K562 (cell line): ENCODE measurements around the gene ANO8. TPM values are rescaled to one million over a fixed set of nuclear protein-coding genes. Genes with fewer than 3 reads are reported as not detected.
A peak's percentile ranks its signal among the peaks of the same experiment; 100 is the strongest.

Source experiments
- ARID2 ChIP-seq: fragments of 450-650 bp; IDR thresholded peaks from 2 replicates; pipeline ENCODE4 v1.6.1; 2017; ENCODE audit warnings: antibody characterized with exemption, mild to moderate bottlenecking
- ARNT ChIP-seq, 2 experiments: fragments of 450-650 bp; IDR thresholded peaks; 2 replicates each; pipeline ENCODE4 v1.6.1; 2016; ENCODE audit warnings: mild to moderate bottlenecking in 1 of 2
- BRCA1 ChIP-seq, 2 experiments: fragments of 450-650 bp in 1 of 2; sonication (generic) in 1 of 2; formaldehyde crosslinking in 1 of 2; IDR thresholded peaks; 2 replicates each; pipeline versions ENCODE4 v1.5.0 to v1.6.1; 2017 to 2020; ENCODE audit warnings: mild to moderate bottlenecking in 1 of 2, missing genetic modification reagents in 1 of 2
- CBX8 ChIP-seq: fragments of 200-600 bp; sonication (generic); IDR thresholded peaks from 2 replicates; pipeline ENCODE4 v1.6.1; 2012; ENCODE audit warnings: borderline replicate concordance, mixed run types, low read depth, mild to moderate bottlenecking, moderate library complexity, mixed read lengths, low read length, control low read depth, inconsistent platforms; ENCODE audit not compliant: poor library complexity, severe bottlenecking; ENCODE audit errors: extremely low read depth
- CEBPG ChIP-seq, 3 experiments: fragments of 200-800 bp in 1 of 3; sonication (Bioruptor generic) in 1 of 3; sonication (generic) in 1 of 3; formaldehyde crosslinking in 1 of 3; IDR thresholded peaks in 2 of 3; conservative IDR thresholded peaks in 1 of 3; 2 replicates each; pipeline versions ENCODE4 v1.6.1 to v1.8.0; 2016 to 2022; ENCODE audit warnings: missing compliant biosample characterization in 2 of 3, missing genetic modification characterization in 2 of 3, mild to moderate bottlenecking in 1 of 3, missing genetic modification reagents in 1 of 3
- CREM ChIP-seq: IDR thresholded peaks from 2 replicates; pipeline ENCODE4 v1.6.1; 2014; ENCODE audit warnings: antibody characterized with exemption, low read depth
- HMG20A ChIP-seq: fragments of 450-650 bp; formaldehyde crosslinking; conservative IDR thresholded peaks from 2 replicates; pipeline ENCODE4 v1.4.0; 2020; ENCODE audit warnings: mild to moderate bottlenecking, mixed read lengths
- ILF3 ChIP-seq: fragments of 450-650 bp; IDR thresholded peaks from 2 replicates; pipeline ENCODE4 v1.6.1; 2018; ENCODE audit warnings: antibody characterized with exemption, mild to moderate bottlenecking, moderate library complexity, borderline replicate concordance
- KAT7 ChIP-seq: sonication (generic); formaldehyde crosslinking; IDR thresholded peaks from 2 replicates; pipeline ENCODE4 v1.8.0; 2022; ENCODE audit warnings: missing genetic modification reagents, mild to moderate bottlenecking, borderline replicate concordance
- KLF10 ChIP-seq: fragments of 250-450 bp; sonication (Bioruptor Pico); IDR thresholded peaks from 2 replicates; pipeline ENCODE4 v1.6.1; 2021; ENCODE audit warnings: matching md5 sums
- MLX ChIP-seq, 2 experiments: fragments of 450-650 bp in 1 of 2; sonication (generic) in 1 of 2; formaldehyde crosslinking; conservative IDR thresholded peaks; 2 replicates each; pipeline versions ENCODE4 v1.4.0 to v1.8.1; 2020 to 2022; ENCODE audit warnings: mild to moderate bottlenecking in 1 of 2, missing genetic modification reagents in 1 of 2
- NFXL1 ChIP-seq: fragments of 450-650 bp; formaldehyde crosslinking; IDR thresholded peaks from 2 replicates; pipeline ENCODE4 v1.4.0; 2021; ENCODE audit warnings: mild to moderate bottlenecking
- PRMT5 ChIP-seq: sonication (generic); formaldehyde crosslinking; IDR thresholded peaks from 2 replicates; pipeline ENCODE4 v1.5.0; 2020; ENCODE audit warnings: missing genetic modification reagents
- RFX7 ChIP-seq: fragments of 250-450 bp; sonication (Bioruptor Pico); IDR thresholded peaks from 2 replicates; pipeline ENCODE4 v1.5.1; 2021; ENCODE audit warnings: mild to moderate bottlenecking
- SUPT5H ChIP-seq: fragments of 450-650 bp; IDR thresholded peaks from 2 replicates; pipeline ENCODE4 v1.6.1; 2016
- UBTF ChIP-seq, 2 experiments: IDR thresholded peaks; 2 replicates each; pipeline ENCODE4 v1.6.1; 2012; ENCODE audit warnings: improper control_type of control experiment in 2 of 2, low read depth in 2 of 2, low read length in 2 of 2, borderline replicate concordance in 1 of 2
- ZBTB17 ChIP-seq: fragments of 450-650 bp; formaldehyde crosslinking; IDR thresholded peaks from 2 replicates; pipeline ENCODE4 v1.4.0; 2020; ENCODE audit warnings: mild to moderate bottlenecking
- ZFPM2 ChIP-seq: fragments of 250-450 bp; sonication (Bioruptor Pico); IDR thresholded peaks from 2 replicates; pipeline ENCODE4 v1.5.1; 2022; ENCODE audit warnings: mild to moderate bottlenecking
- ZKSCAN1 ChIP-seq: fragments of 150-350 bp; IDR thresholded peaks from 2 replicates; pipeline ENCODE4 v1.6.1; 2016; ENCODE audit warnings: low read depth, low read length
- ZNF584 ChIP-seq: fragments of 200-800 bp; sonication (Bioruptor generic); IDR thresholded peaks from 2 replicates; pipeline ENCODE4 v1.6.1; 2016; ENCODE audit warnings: low read depth, mild to moderate bottlenecking, missing genetic modification characterization, missing compliant biosample characterization
- ZNF75A ChIP-seq: fragments of 450-650 bp; formaldehyde crosslinking; IDR thresholded peaks from 2 replicates; pipeline ENCODE4 v1.4.0; 2020; ENCODE audit warnings: mild to moderate bottlenecking
- ZNF764 ChIP-seq: fragments of 250-450 bp; sonication (Bioruptor Pico); IDR thresholded peaks from 2 replicates; pipeline ENCODE4 v1.4.0; 2020; ENCODE audit warnings: low read depth, mild to moderate bottlenecking, moderate library complexity
- ZNF766 ChIP-seq: fragments of 200-800 bp; sonication (Bioruptor generic); conservative IDR thresholded peaks from 2 replicates; pipeline ENCODE4 v1.6.1; 2016; ENCODE audit warnings: missing genetic modification characterization, missing compliant biosample characterization
- polyA plus RNA-seq, 8 experiments: library from polyadenylated mRNA; depleted of rRNA in 4 of 8; stranded (reverse) in 5 of 8; unstranded in 3 of 8; fragments of >200 nt; fragmentation: Nextera tagmentation in 2 of 8; fragmentation: Illumina TruSeq in 1 of 8; extraction: Ambion mirVana in 2 of 8; extraction: Trizol in 1 of 8; gene quantifications; 2 replicates each; pipeline versions ENCODE4 v1.2.1 to v1.2.3, GENCODE V29; 2011 to 2014; ENCODE audit warnings: inconsistent platforms in 1 of 8, missing spikeins in 1 of 8
- total RNA-seq, 7 experiments: library from RNA; depleted of rRNA in 6 of 7; stranded (reverse); fragments of >200 nt in 6 of 7; fragmentation: Illumina TruSeq in 2 of 7; extraction: Trizol in 2 of 7; gene quantifications; 2 replicates each; pipeline versions ENCODE4 v1.2.1 to v1.2.3, GENCODE V29; 2011 to 2021; ENCODE audit warnings: low replicate concordance in 1 of 7
- TF ChIP-seq, protein P1 (sequence below): fragments of 450-650 bp; IDR thresholded peaks from 2 replicates; pipeline ENCODE4 v1.6.1; 2016; ENCODE audit warnings: low read depth, mild to moderate bottlenecking, moderate library complexity

Gene ANO8
- total and polyA plus RNA-seq, 9 of the 15 experiments (the other 6 are each of a cell fraction or from before 2014, with no cell fraction given): 0.07 to 7.6 (median 2.3) TPM; not detected in 1

GRCh38 chr19:17334414-17335409 is at the start of gene ANO8 (continued):
- TF ChIP-seq MLX (CRISPR knock-in tag; conservative IDR thresholded peaks at IDR 0.05): no peak
- TF ChIP-seq NFXL1 (CRISPR knock-in tag): no peak
- TF ChIP-seq ZKSCAN1: peak; percentile 81
- 0 out of 2 replicates have a peak, but pooled peaks have one; percentile 14 for TF ChIP-seq ZNF764
- TF ChIP-seq, protein P1, sequence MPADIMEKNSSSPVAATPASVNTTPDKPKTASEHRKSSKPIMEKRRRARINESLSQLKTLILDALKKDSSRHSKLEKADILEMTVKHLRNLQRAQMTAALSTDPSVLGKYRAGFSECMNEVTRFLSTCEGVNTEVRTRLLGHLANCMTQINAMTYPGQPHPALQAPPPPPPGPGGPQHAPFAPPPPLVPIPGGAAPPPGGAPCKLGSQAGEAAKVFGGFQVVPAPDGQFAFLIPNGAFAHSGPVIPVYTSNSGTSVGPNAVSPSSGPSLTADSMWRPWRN: no peak
- peak; percentile 98 for TF ChIP-seq CREM
- TF ChIP-seq ZBTB17 (CRISPR knock-in tag): peak; percentile 19; the same call in 1 of the 2 replicates
- peak; percentile 89; the same call in 1 of the 2 replicates for TF ChIP-seq KAT7 (CRISPR knock-in tag)
- TF ChIP-seq ZFPM2 (CRISPR knock-in tag): no peak
- TF ChIP-seq HMG20A: no peak
- peak in 1 of 2 experiments; percentile 52; a peak in 2 of 4 replicates for TF ChIP-seq ARNT (IDR thresholded peaks at IDR 0.05)
- TF ChIP-seq ILF3: no peak; the same call in 1 of the 2 replicates
- no peak for TF ChIP-seq CBX8
- TF ChIP-seq ZNF75A: no peak
- no peak for TF ChIP-seq ARID2
- no peak for TF ChIP-seq ZNF766
- no peak for TF ChIP-seq KLF10 (CRISPR knock-in tag)
- TF ChIP-seq RFX7 (CRISPR knock-in tag): no peak
- no peak for TF ChIP-seq SUPT5H
- peak; percentile 91 to 99 for TF ChIP-seq UBTF (IDR thresholded peaks at IDR 0.05; ENCODE audit: borderline replicate concordance in 1 of 2, low read depth in 2 of 2, low read length in 2 of 2)
- TF ChIP-seq ZNF584: 0 out of 2 replicates have a peak, but pooled peaks have one; percentile 61
- no peak for TF ChIP-seq CEBPG (CRISPR knock-in tag; IDR thresholded peaks at IDR 0.05)
- TF ChIP-seq CEBPG (tag; conservative IDR thresholded peaks at IDR 0.05 in 1 of 2, IDR thresholded peaks at IDR 0.05 in 1 of 2): no peak
- peak; percentile 71; the same call in 1 of the 2 replicates for TF ChIP-seq PRMT5 (CRISPR knock-in tag)
- TF ChIP-seq BRCA1 (IDR thresholded peaks at IDR 0.05): no peak
- no peak for TF ChIP-seq BRCA1 (CRISPR knock-in tag; IDR thresholded peaks at IDR 0.05)
